ENCODE measurements around the gene TRPM4.

DNA sequence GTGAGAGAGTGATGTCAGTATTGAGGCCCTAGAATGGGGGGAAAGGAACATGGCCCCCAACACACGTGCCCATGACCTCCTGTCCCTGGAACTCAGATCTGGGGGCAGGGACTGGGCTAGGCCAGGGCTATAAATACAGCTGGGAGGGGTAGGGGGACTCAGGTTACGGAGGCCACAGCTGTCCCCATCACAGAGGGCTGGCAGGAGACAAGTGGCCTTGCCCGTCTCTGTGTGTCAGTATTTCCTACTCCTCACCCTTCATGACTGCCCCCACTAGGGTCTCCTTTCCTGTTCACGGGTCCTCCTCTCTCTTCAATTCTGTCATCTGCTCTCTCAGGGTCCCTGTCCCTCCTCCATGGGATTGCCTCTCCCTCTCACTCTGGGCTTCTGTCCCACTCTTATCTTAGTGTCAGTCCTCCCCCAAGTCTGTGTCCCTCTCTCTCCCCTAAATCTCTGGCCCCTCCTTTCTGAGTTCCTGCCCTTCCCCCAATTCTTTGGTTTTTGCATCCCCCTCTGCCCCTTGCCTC lies 1.7 kb upstream of the TRPM4 start:
- TF ChIP-seq, protein P1, sequence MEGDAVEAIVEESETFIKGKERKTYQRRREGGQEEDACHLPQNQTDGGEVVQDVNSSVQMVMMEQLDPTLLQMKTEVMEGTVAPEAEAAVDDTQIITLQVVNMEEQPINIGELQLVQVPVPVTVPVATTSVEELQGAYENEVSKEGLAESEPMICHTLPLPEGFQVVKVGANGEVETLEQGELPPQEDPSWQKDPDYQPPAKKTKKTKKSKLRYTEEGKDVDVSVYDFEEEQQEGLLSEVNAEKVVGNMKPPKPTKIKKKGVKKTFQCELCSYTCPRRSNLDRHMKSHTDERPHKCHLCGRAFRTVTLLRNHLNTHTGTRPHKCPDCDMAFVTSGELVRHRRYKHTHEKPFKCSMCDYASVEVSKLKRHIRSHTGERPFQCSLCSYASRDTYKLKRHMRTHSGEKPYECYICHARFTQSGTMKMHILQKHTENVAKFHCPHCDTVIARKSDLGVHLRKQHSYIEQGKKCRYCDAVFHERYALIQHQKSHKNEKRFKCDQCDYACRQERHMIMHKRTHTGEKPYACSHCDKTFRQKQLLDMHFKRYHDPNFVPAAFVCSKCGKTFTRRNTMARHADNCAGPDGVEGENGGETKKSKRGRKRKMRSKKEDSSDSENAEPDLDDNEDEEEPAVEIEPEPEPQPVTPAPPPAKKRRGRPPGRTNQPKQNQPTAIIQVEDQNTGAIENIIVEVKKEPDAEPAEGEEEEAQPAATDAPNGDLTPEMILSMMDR (conservative IDR thresholded peaks at IDR 0.05; ENCODE audit: low read length) = no peak
- no peak for TF ChIP-seq EZH2phosphoT487 (IDR thresholded peaks at IDR 0.05; ENCODE audit: borderline replicate concordance, low read depth, low read length)

All from OCI-LY7 (cell line).